ENCODE data around the gene CD300LB. TPM values are rescaled to one million over a fixed set of nuclear protein-coding genes. Genes with fewer than 3 reads are reported as not detected.

CD300LB gene
- total RNA-seq, 3 donors from 2014 or later = 0.27 to 0.28 TPM; not detected in 1

- no peaks in the 10 kb centered on the region for H3K9me3 ChIP-seq
- DNase-seq (peak in 1 of 3 donors; percentile 40), ATAC-seq (peak; percentile 70)
- intact Hi-C loops (cut with DNase I, micrococcal nuclease) = no loop called here
- H3K4me1 ChIP-seq (ENCODE audit: low read depth) = no peaks in the 10 kb centered on the region
- TF ChIP-seq CTCF (IDR thresholded peaks at IDR 0.05) = no peak
- no peaks in the 10 kb centered on the region for H3K36me3 ChIP-seq (ENCODE audit: low read depth)
- no peak overlapping the region for H3K4me3 ChIP-seq
These were observed 840 bp upstream of the CD300LB start for GRCh38 chr17:74532115-74532514.

- intact Hi-C loops (cut with DNase I, micrococcal nuclease) = no loop called here
- no peak for ATAC-seq
These were observed 484 bp downstream of the CD300LB start for GRCh38 chr17:74530831-74531150.

GRCh38 chr17:74529243-74529642 is 2.0 kb downstream of the CD300LB start:
- DNase-seq (no peak), ATAC-seq (no peak)
- H3K4me3 ChIP-seq = no peak overlapping the region
- H3K36me3 ChIP-seq (ENCODE audit: low read depth) = no peaks in the 10 kb centered on the region
- H3K9me3 ChIP-seq = no peaks in the 10 kb centered on the region
- TF ChIP-seq CTCF (IDR thresholded peaks at IDR 0.05) = no peak
- intact Hi-C loops (cut with DNase I, micrococcal nuclease) = no loop called here
- H3K4me1 ChIP-seq (ENCODE audit: low read depth) = no peaks in the 10 kb centered on the region

More at GRCh38 chr17:74530831-74531150, 484 bp downstream of the CD300LB start:
- Histone ChIP-seq H3K4me3 (no peak overlapping the region), H3K36me3 (ENCODE audit: low read depth) (no peaks in the 10 kb centered on the region), H3K4me1 (ENCODE audit: low read depth) (no peaks in the 10 kb centered on the region), H3K9me3 (no peaks in the 10 kb centered on the region)
- no peak for DNase-seq
- TF ChIP-seq CTCF (IDR thresholded peaks at IDR 0.05) = no peak

- peak in 1 of 3 donors; percentile 34 for DNase-seq
- Histone ChIP-seq H3K36me3 (ENCODE audit: low read depth) (no peaks in the 10 kb centered on the region), H3K4me1 (ENCODE audit: low read depth) (no peaks in the 10 kb centered on the region), H3K4me3 (no peak overlapping the region), H3K9me3 (no peaks in the 10 kb centered on the region)
- ATAC-seq = peak; percentile 48
- no peak for TF ChIP-seq CTCF (IDR thresholded peaks at IDR 0.05)
- intact Hi-C loops (cut with DNase I, micrococcal nuclease) = no loop called here
These were observed 2.6 kb downstream of the CD300LB start for GRCh38 chr17:74528491-74529199.

GRCh38 chr17:74527756-74528155 is 3.5 kb downstream of the CD300LB start:
- intact Hi-C loops (cut with DNase I, micrococcal nuclease) = no loop called here
- no peak for TF ChIP-seq CTCF (IDR thresholded peaks at IDR 0.05)
- H3K4me1 ChIP-seq (ENCODE audit: low read depth) = no peaks in the 10 kb centered on the region
- H3K9me3 ChIP-seq = no peaks in the 10 kb centered on the region
- DNase-seq = no peak
- no peaks in the 10 kb centered on the region for H3K36me3 ChIP-seq (ENCODE audit: low read depth)
- ATAC-seq = no peak
- no peak overlapping the region for H3K4me3 ChIP-seq

GRCh38 chr17:74527081-74527480 is 4.2 kb downstream of the CD300LB start:
- Histone ChIP-seq H3K4me3 (no peak overlapping the region), H3K36me3 (ENCODE audit: low read depth) (no peaks in the 10 kb centered on the region), H3K9me3 (no peaks in the 10 kb centered on the region), H3K4me1 (ENCODE audit: low read depth) (no peaks in the 10 kb centered on the region)
- ATAC-seq = no peak
- TF ChIP-seq CTCF (IDR thresholded peaks at IDR 0.05) = no peak
- no peak for DNase-seq
- intact Hi-C loops (cut with DNase I, micrococcal nuclease) = no loop called here
